ENCODE data around the gene MAP1B.

MAP1B gene

GRCh38 chr5:72180925-72181324 is 73.7 kb downstream of the MAP1B start:
- in situ Hi-C loops (cut with HindIII; ENCODE audit: low sequenced_read_pairs) = no loop called here
- DNase-seq (ENCODE audit: low read depth) = no peak
- H3K4me3 ChIP-seq (ENCODE audit: low read depth, low read length) = no peak overlapping the region
- no peak for TF ChIP-seq CTCF (IDR thresholded peaks at IDR 0.05; ENCODE audit: low read depth, low read length, missing control alignments)

- in situ Hi-C loops (cut with HindIII; ENCODE audit: low sequenced_read_pairs) = no loop called here
- no peak for TF ChIP-seq CTCF (IDR thresholded peaks at IDR 0.05; ENCODE audit: low read depth, low read length, missing control alignments)
- no peak for DNase-seq (ENCODE audit: low read depth)
- H3K4me3 ChIP-seq (ENCODE audit: low read depth, low read length) = no peak overlapping the region
Measured at GRCh38 chr5:72182686-72183085, 75.4 kb downstream of the MAP1B start.

- no peak for DNase-seq (ENCODE audit: low read depth)
- in situ Hi-C loops (cut with HindIII; ENCODE audit: low sequenced_read_pairs) = no loop called here
- TF ChIP-seq CTCF (IDR thresholded peaks at IDR 0.05; ENCODE audit: low read depth, low read length, missing control alignments) = no peak
- H3K4me3 ChIP-seq (ENCODE audit: low read depth, low read length) = no peak overlapping the region
Measured at GRCh38 chr5:72183101-72183520, 75.8 kb downstream of the MAP1B start.

GRCh38 chr5:72184408-72184807 is 77.1 kb downstream of the MAP1B start:
- TF ChIP-seq CTCF (IDR thresholded peaks at IDR 0.05; ENCODE audit: low read depth, low read length, missing control alignments) = no peak
- H3K4me3 ChIP-seq (ENCODE audit: low read depth, low read length) = no peak overlapping the region
- in situ Hi-C loops (cut with HindIII; ENCODE audit: low sequenced_read_pairs) = no loop called here
- no peak for DNase-seq (ENCODE audit: low read depth)

- TF ChIP-seq CTCF (IDR thresholded peaks at IDR 0.05; ENCODE audit: low read depth, low read length, missing control alignments) = no peak
- in situ Hi-C loops (cut with HindIII; ENCODE audit: low sequenced_read_pairs) = no loop called here
- no peak overlapping the region for H3K4me3 ChIP-seq (ENCODE audit: low read depth, low read length)
- no peak for DNase-seq (ENCODE audit: low read depth)
Measured at GRCh38 chr5:72185496-72186329, 78.4 kb downstream of the MAP1B start.

- no peak for TF ChIP-seq CTCF (IDR thresholded peaks at IDR 0.05; ENCODE audit: low read depth, low read length, missing control alignments)
- DNase-seq (ENCODE audit: low read depth) = no peak
- in situ Hi-C loops (cut with HindIII; ENCODE audit: low sequenced_read_pairs) = no loop called here
- no peak overlapping the region for H3K4me3 ChIP-seq (ENCODE audit: low read depth, low read length)
Measured at GRCh38 chr5:72187388-72188075, 80.3 kb downstream of the MAP1B start.

Data from astrocyte of the cerebellum (primary cell).